HEK293 (cell line): ENCODE results near the gene HOXA3.

Source experiments
- HOXA7 ChIP-seq: sonication (generic); formaldehyde crosslinking; IDR thresholded peaks from 2 replicates; pipeline ENCODE4 v1.8.1; 2022; ENCODE audit warnings: missing genetic modification reagents, borderline replicate concordance
- MZF1 ChIP-seq: fragments of 450-650 bp; formaldehyde crosslinking; IDR thresholded peaks from 2 replicates; pipeline ENCODE4 v1.5.1; 2017; ENCODE audit warnings: missing biosample characterization, missing genetic modification characterization, borderline replicate concordance
- OVOL3 ChIP-seq: fragments of 450-650 bp; formaldehyde crosslinking; IDR thresholded peaks from 2 replicates; pipeline ENCODE4 v1.5.1; 2016; ENCODE audit warnings: missing biosample characterization, missing genetic modification characterization
- RBAK ChIP-seq: fragments of 450-650 bp; formaldehyde crosslinking; IDR thresholded peaks from 2 replicates; pipeline ENCODE4 v1.5.1; 2016; ENCODE audit warnings: missing biosample characterization, missing genetic modification characterization
- TCF7L2 ChIP-seq: IDR thresholded peaks from 2 replicates; pipeline ENCODE4 v1.6.1; 2011; ENCODE audit warnings: low read depth, mild to moderate bottlenecking, inconsistent platforms, low read length, moderate library complexity, borderline replicate concordance
- ZFHX2 ChIP-seq: fragments of 450-650 bp; formaldehyde crosslinking; conservative IDR thresholded peaks from 2 replicates; pipeline ENCODE4 v1.5.1; 2016; ENCODE audit warnings: missing biosample characterization, missing genetic modification characterization
- ZNF133 ChIP-seq: fragments of 450-650 bp; formaldehyde crosslinking; IDR thresholded peaks from 2 replicates; pipeline ENCODE4 v1.5.1; 2016; ENCODE audit warnings: missing biosample characterization, missing genetic modification characterization
- ZNF2 ChIP-seq: fragments of 450-650 bp; formaldehyde crosslinking; IDR thresholded peaks from 2 replicates; pipeline ENCODE4 v1.5.1; 2016; ENCODE audit warnings: missing biosample characterization, missing genetic modification characterization
- ZNF23 ChIP-seq: fragments of 450-650 bp; formaldehyde crosslinking; IDR thresholded peaks from 2 replicates; pipeline ENCODE4 v1.5.1; 2016; ENCODE audit warnings: missing biosample characterization, missing genetic modification characterization, borderline replicate concordance
- ZNF311 ChIP-seq: fragments of 450-650 bp; formaldehyde crosslinking; IDR thresholded peaks from 2 replicates; pipeline ENCODE4 v1.5.1; 2017; ENCODE audit warnings: missing biosample characterization, missing genetic modification characterization, borderline replicate concordance
- ZNF335 ChIP-seq: fragments of 450-650 bp; formaldehyde crosslinking; conservative IDR thresholded peaks from 2 replicates; pipeline ENCODE4 v1.5.1; 2016; ENCODE audit warnings: missing biosample characterization, missing genetic modification characterization
- ZNF423 ChIP-seq: fragments of 450-650 bp; formaldehyde crosslinking; IDR thresholded peaks from 2 replicates; pipeline ENCODE4 v1.5.1; 2016; ENCODE audit warnings: missing biosample characterization, missing genetic modification characterization
- ZNF48 ChIP-seq: fragments of 450-650 bp; formaldehyde crosslinking; IDR thresholded peaks from 2 replicates; pipeline ENCODE4 v1.5.1; 2016; ENCODE audit warnings: missing biosample characterization, missing genetic modification characterization
- ZNF623 ChIP-seq: fragments of 450-650 bp; formaldehyde crosslinking; IDR thresholded peaks from 2 replicates; pipeline ENCODE4 v1.5.1; 2016; ENCODE audit warnings: missing biosample characterization, missing genetic modification characterization
- ZNF776 ChIP-seq: fragments of 450-650 bp; formaldehyde crosslinking; IDR thresholded peaks from 2 replicates; pipeline ENCODE4 v1.5.0; 2017; ENCODE audit warnings: missing biosample characterization, missing genetic modification characterization, borderline replicate concordance
- ZXDB ChIP-seq: fragments of 450-650 bp; formaldehyde crosslinking; IDR thresholded peaks from 2 replicates; pipeline ENCODE4 v1.5.1; 2016; ENCODE audit warnings: missing biosample characterization, missing genetic modification characterization
- TF ChIP-seq, protein P1 (sequence below): fragments of 450-650 bp; formaldehyde crosslinking; IDR thresholded peaks from 2 replicates; pipeline ENCODE4 v1.5.1; 2016; ENCODE audit warnings: missing biosample characterization, missing genetic modification characterization, borderline replicate concordance
- TF ChIP-seq, protein P2 (sequence below): fragments of 450-650 bp; formaldehyde crosslinking; optimal IDR thresholded peaks from 2 replicates; pipeline ENCODE3; 2016; ENCODE audit warnings: missing biosample characterization, mild to moderate bottlenecking, missing genetic modification characterization
- TF ChIP-seq, protein P3 (sequence below): fragments of 450-650 bp; formaldehyde crosslinking; IDR thresholded peaks from 2 replicates; pipeline ENCODE4 v1.5.0; 2017; ENCODE audit warnings: missing biosample characterization, missing genetic modification characterization, borderline replicate concordance
- TF ChIP-seq, protein P4 (sequence below): IDR thresholded peaks from 2 replicates; pipeline ENCODE4 v1.6.1; 2011; ENCODE audit warnings: mild to moderate bottlenecking, low read depth, low read length, borderline replicate concordance
- TF ChIP-seq, protein P5 (sequence below): fragments of 450-650 bp; IDR thresholded peaks from 2 replicates; pipeline ENCODE4 v1.5.1; 2018; ENCODE audit warnings: missing biosample characterization, missing genetic modification characterization
- TF ChIP-seq, protein P6 (sequence below): fragments of 450-650 bp; formaldehyde crosslinking; IDR thresholded peaks from 2 replicates; pipeline ENCODE4 v1.5.1; 2017; ENCODE audit warnings: missing biosample characterization, mild to moderate bottlenecking, missing genetic modification characterization, moderate library complexity

Gene HOXA3

DNA sequence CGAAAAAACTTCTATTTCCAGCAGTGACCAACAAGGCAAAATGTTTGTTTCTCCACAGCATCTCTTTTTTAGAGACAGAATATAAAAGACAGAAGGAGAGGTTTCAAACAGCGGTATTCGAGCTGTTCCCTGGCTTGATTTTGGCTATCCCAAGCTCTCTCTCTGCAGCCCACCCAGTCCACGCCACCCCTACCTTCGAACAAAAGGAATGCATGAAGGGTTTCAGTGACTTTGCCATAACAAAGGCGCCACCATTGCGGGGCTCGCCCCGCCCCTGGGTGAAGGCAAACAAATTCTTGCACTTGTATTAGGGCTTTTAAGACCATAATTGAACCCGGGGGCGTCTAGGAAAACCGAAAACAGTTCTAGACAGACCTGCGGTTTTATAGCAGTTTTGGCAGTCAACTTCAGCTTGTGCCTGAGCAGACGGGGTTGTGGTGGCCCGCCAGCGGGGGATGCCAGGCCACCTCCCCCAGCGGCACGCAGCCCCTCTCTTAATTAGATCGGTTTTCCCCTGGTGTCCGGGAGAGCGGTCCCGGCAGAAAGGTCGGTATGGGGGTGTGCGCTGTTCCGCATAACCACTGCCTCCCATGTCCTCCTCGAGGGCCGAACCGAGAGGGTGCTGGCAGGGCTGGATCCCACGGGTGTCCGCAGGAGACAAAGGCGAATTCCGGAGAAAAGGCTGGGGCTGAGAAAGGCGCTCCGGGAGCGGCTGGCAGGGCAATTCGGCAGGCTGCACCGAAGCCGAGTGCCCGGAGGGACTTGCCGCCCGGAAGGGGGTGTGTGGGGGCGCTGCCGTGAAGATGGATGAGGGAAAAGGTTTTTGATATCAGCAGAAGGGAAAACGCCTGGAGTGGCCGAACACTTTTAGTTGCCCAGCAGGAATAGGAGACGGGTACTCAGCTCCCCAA, 35.3 kb upstream of the HOXA3 start (continued):
- TF ChIP-seq, protein P1, sequence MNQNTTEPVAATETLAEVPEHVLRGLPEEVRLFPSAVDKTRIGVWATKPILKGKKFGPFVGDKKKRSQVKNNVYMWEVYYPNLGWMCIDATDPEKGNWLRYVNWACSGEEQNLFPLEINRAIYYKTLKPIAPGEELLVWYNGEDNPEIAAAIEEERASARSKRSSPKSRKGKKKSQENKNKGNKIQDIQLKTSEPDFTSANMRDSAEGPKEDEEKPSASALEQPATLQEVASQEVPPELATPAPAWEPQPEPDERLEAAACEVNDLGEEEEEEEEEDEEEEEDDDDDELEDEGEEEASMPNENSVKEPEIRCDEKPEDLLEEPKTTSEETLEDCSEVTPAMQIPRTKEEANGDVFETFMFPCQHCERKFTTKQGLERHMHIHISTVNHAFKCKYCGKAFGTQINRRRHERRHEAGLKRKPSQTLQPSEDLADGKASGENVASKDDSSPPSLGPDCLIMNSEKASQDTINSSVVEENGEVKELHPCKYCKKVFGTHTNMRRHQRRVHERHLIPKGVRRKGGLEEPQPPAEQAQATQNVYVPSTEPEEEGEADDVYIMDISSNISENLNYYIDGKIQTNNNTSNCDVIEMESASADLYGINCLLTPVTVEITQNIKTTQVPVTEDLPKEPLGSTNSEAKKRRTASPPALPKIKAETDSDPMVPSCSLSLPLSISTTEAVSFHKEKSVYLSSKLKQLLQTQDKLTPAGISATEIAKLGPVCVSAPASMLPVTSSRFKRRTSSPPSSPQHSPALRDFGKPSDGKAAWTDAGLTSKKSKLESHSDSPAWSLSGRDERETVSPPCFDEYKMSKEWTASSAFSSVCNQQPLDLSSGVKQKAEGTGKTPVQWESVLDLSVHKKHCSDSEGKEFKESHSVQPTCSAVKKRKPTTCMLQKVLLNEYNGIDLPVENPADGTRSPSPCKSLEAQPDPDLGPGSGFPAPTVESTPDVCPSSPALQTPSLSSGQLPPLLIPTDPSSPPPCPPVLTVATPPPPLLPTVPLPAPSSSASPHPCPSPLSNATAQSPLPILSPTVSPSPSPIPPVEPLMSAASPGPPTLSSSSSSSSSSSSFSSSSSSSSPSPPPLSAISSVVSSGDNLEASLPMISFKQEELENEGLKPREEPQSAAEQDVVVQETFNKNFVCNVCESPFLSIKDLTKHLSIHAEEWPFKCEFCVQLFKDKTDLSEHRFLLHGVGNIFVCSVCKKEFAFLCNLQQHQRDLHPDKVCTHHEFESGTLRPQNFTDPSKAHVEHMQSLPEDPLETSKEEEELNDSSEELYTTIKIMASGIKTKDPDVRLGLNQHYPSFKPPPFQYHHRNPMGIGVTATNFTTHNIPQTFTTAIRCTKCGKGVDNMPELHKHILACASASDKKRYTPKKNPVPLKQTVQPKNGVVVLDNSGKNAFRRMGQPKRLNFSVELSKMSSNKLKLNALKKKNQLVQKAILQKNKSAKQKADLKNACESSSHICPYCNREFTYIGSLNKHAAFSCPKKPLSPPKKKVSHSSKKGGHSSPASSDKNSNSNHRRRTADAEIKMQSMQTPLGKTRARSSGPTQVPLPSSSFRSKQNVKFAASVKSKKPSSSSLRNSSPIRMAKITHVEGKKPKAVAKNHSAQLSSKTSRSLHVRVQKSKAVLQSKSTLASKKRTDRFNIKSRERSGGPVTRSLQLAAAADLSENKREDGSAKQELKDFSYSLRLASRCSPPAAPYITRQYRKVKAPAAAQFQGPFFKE = no peak
- TF ChIP-seq TCF7L2 = no peak
- TF ChIP-seq OVOL3 (tag by site-specific recombination) = no peak
- TF ChIP-seq ZNF23 (tag by site-specific recombination) = no peak
- TF ChIP-seq ZNF776 (tag by site-specific recombination) = no peak
- no peak for TF ChIP-seq RBAK (tag by site-specific recombination)
- TF ChIP-seq, protein P2, sequence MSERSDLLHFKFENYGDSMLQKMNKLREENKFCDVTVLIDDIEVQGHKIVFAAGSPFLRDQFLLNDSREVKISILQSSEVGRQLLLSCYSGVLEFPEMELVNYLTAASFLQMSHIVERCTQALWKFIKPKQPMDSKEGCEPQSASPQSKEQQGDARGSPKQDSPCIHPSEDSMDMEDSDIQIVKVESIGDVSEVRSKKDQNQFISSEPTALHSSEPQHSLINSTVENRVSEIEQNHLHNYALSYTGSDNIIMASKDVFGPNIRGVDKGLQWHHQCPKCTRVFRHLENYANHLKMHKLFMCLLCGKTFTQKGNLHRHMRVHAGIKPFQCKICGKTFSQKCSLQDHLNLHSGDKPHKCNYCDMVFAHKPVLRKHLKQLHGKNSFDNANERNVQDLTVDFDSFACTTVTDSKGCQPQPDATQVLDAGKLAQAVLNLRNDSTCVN = peak; percentile 18
- peak; percentile 27 for TF ChIP-seq ZNF335 (tag by site-specific recombination)
- no peak for TF ChIP-seq ZNF311 (tag by site-specific recombination)
- no peak for TF ChIP-seq ZNF423 (tag by site-specific recombination)
- no peak for TF ChIP-seq ZNF2
- TF ChIP-seq ZNF48 (tag by site-specific recombination) = no peak
- no peak for TF ChIP-seq MZF1 (tag by site-specific recombination)
- peak; percentile 77 for TF ChIP-seq ZFHX2 (tag by site-specific recombination)
- TF ChIP-seq, protein P3, sequence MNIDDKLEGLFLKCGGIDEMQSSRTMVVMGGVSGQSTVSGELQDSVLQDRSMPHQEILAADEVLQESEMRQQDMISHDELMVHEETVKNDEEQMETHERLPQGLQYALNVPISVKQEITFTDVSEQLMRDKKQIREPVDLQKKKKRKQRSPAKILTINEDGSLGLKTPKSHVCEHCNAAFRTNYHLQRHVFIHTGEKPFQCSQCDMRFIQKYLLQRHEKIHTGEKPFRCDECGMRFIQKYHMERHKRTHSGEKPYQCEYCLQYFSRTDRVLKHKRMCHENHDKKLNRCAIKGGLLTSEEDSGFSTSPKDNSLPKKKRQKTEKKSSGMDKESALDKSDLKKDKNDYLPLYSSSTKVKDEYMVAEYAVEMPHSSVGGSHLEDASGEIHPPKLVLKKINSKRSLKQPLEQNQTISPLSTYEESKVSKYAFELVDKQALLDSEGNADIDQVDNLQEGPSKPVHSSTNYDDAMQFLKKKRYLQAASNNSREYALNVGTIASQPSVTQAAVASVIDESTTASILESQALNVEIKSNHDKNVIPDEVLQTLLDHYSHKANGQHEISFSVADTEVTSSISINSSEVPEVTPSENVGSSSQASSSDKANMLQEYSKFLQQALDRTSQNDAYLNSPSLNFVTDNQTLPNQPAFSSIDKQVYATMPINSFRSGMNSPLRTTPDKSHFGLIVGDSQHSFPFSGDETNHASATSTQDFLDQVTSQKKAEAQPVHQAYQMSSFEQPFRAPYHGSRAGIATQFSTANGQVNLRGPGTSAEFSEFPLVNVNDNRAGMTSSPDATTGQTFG (tag by site-specific recombination) = no peak
- TF ChIP-seq, protein P4, sequence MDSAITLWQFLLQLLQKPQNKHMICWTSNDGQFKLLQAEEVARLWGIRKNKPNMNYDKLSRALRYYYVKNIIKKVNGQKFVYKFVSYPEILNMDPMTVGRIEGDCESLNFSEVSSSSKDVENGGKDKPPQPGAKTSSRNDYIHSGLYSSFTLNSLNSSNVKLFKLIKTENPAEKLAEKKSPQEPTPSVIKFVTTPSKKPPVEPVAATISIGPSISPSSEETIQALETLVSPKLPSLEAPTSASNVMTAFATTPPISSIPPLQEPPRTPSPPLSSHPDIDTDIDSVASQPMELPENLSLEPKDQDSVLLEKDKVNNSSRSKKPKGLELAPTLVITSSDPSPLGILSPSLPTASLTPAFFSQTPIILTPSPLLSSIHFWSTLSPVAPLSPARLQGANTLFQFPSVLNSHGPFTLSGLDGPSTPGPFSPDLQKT = no peak
- no peak for TF ChIP-seq ZNF623 (tag by site-specific recombination)
- TF ChIP-seq ZXDB (tag by site-specific recombination) = 0 out of 2 replicates have a peak, but pooled peaks have one; percentile 17
- TF ChIP-seq HOXA7 (CRISPR knock-in tag) = no peak
- TF ChIP-seq, protein P5, sequence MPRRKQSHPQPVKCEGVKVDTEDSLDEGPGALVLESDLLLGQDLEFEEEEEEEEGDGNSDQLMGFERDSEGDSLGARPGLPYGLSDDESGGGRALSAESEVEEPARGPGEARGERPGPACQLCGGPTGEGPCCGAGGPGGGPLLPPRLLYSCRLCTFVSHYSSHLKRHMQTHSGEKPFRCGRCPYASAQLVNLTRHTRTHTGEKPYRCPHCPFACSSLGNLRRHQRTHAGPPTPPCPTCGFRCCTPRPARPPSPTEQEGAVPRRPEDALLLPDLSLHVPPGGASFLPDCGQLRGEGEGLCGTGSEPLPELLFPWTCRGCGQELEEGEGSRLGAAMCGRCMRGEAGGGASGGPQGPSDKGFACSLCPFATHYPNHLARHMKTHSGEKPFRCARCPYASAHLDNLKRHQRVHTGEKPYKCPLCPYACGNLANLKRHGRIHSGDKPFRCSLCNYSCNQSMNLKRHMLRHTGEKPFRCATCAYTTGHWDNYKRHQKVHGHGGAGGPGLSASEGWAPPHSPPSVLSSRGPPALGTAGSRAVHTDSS = no peak
- TF ChIP-seq, protein P6, sequence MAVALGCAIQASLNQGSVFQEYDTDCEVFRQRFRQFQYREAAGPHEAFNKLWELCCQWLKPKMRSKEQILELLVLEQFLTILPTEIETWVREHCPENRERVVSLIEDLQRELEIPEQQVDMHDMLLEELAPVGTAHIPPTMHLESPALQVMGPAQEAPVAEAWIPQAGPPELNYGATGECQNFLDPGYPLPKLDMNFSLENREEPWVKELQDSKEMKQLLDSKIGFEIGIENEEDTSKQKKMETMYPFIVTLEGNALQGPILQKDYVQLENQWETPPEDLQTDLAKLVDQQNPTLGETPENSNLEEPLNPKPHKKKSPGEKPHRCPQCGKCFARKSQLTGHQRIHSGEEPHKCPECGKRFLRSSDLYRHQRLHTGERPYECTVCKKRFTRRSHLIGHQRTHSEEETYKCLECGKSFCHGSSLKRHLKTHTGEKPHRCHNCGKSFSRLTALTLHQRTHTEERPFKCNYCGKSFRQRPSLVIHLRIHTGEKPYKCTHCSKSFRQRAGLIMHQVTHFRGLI (tag by site-specific recombination) = no peak; the same call in 1 of the 2 replicates
- no peak for TF ChIP-seq ZNF133
